MM.1S (cell line): ENCODE measurements around the gene ARFGEF2.

Experiments
- CTCF ChIP-seq: fragments of 300-600 bp; sonication (generic); IDR thresholded peaks from 2 replicates; pipeline ENCODE4 v1.5.1; 2016; ENCODE audit warnings: antibody characterized with exemption, low read length, mixed read lengths
- EZH2 ChIP-seq: fragments of 300-600 bp; sonication (generic); optimal IDR thresholded peaks from 2 replicates; pipeline ENCODE3; 2017; ENCODE audit warnings: low read depth, mild to moderate bottlenecking, antibody characterized with exemption, low read length, mixed read lengths
- EZH2phosphoT487 ChIP-seq: fragments of 300-600 bp; sonication (generic); IDR thresholded peaks from 2 replicates; pipeline ENCODE4 v1.6.1; 2018; ENCODE audit warnings: antibody characterized with exemption, low read length

- TF ChIP-seq CTCF (no peak), EZH2 (no peak), EZH2phosphoT487 (no peak)
Measured at GRCh38 chr20:49046087-49046900, 124.8 kb downstream of the ARFGEF2 start, which contains the start of gene CSE1L.
